ENCODE measurements around the gene ADAMTS17. TPM values are rescaled to one million over a fixed set of nuclear protein-coding genes. Genes with fewer than 3 reads are reported as not detected.
"Not testable (repeated sequence)": the region's sequence is repeated elsewhere in the genome, so short reads cannot be mapped to it uniquely, and the experiment has no call there.

The ADAMTS17 gene
- total RNA-seq, 1 donor from 2014 or later: not detected

DNA sequence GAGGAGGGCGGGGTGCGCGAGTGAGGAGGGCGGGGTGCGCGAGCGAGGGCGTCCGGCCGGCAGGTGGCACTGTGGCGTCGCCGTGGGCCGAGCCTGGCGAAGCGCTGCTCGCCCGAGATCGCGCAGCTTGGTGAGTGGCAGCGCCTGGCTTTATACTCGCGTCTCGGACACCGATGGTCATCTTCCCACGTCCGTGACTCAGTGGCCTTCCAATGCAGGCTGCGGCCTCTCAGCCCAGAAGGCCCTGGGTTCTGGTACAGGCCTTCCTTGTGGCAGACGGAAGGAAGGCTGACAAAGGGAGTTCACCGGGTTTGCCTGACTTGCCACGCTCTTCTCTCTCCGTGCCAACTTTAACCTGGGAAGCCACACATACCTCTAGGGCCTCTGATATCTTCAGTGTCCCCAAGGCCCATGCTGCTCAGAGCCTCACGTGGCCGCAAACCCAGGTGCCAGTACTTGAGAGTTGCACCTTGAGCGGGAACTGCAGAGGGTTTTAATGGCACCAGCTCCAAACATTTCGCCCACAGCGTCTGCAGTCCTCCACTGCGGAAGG lies 413.3 kb downstream of the ADAMTS17 start:
- peak; percentile 16 for DNase-seq (ENCODE audit: extremely low read depth, low read depth, low spot score)

DNA sequence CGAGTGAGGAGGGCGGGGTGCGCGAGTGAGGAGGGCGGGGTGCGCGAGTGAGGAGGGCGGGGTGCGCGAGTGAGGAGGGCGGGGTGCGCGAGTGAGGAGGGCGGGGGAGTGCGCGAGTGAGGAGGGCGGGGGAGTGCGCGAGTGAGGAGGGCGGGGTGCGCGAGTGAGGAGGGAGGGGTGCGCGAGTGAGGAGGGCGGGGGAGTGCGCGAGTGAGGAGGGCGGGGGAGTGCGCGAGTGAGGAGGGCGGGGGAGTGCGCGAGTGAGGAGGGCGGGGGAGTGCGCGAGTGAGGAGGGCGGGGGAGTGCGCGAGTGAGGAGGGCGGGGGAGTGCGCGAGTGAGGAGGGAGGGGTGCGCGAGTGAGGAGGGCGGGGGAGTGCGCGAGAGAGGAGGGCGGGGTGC lies 415.2 kb downstream of the ADAMTS17 start:
- DNase-seq (ENCODE audit: extremely low read depth, low read depth, low spot score): not testable (repeated sequence)

DNA sequence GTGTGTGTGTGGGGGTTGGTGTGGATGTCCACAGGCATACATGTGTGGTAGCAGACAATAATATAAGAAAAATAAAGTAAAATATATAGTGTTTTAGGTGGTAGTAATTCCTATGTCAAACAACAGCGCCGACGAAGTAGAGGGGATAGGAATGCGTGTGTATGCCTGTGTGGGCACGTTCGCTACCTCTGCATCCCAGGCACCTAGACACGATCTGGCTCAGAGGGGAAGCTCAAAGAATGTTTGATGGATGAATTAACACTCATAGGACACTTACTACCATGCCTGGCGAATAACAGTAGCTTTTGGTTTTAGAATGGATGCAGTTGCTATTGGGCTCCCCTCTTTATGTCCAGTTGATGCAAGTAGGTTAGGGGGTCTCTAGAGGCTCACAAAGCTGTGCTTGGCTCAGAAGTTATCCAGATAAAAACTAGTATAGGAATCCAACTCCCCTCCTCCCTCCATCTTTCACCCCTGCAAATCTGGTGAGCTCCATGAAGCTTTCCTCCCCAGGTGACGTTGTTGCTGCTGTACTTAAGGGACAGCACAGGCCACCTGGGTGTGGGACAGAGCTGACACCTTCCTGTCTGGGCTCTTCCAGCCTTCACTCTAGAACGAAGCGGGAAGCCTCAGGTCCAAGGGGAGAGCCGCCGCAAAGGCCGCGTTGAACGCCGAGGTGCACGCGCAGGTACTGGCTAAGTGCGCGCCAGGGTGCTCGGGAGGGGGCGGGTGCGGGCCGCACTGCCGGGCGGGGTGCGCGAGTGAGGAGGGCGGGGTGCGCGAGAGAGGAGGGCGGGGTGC lies 415.9 kb downstream of the ADAMTS17 start:
- DNase-seq (ENCODE audit: extremely low read depth, low read depth, low spot score): no peak

DNA sequence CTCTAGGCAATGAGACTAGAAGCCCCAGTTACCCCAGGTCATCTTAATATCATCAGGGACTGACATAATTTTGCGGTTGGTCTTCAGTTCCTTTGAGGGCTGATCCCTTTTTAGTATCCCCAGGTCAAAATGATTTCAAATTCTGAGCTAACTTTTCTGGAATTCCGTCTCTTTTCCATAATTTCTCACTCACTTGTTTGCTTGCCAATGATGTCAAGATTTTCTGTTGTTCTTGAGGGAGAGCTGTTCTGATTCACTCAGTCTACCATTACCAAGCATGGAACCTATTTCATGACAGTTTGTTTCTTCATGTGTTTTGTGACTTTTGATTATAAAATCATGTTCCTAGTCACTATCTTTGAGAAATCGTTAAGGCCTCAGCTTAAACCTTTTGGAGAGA lies 418.1 kb downstream of the ADAMTS17 start:
- DNase-seq (ENCODE audit: extremely low read depth, low read depth, low spot score): no peak

Other genes starting within 250 kb of the ADAMTS17 start
- not detected in 2 replicates for gene CERS3, start 187.0 kb upstream of the ADAMTS17 start, total RNA-seq